ENCODE measurements around the gene SULT1A2.

SULT1A2 gene

GRCh38 chr16:28563218-28563617 lies 33.6 kb downstream of the SULT1A2 start:
- H3K4me1 ChIP-seq (ENCODE audit: control insufficient read depth in 1 of 2, insufficient read depth in 2 of 2, low read length in 2 of 2), result peaks cover 0 to 2% of the 10 kb centered on the region in 2 experiments
- H2BK12ac ChIP-seq (ENCODE audit: low read length), result no peak overlapping the region
- no peak overlapping the region for H3K4me3 ChIP-seq (ENCODE audit: low read depth, low read length)
- H3K79me2 ChIP-seq (ENCODE audit: control insufficient read depth, insufficient read depth, low read length, poor library complexity), result no peaks in the 10 kb centered on the region
- H3K36me3 ChIP-seq (ENCODE audit: control insufficient read depth in 1 of 2, insufficient read depth in 2 of 2, low read length in 2 of 2), result peaks cover 0 to 2% of the 10 kb centered on the region in 2 experiments
- H3K27ac ChIP-seq (ENCODE audit: low read depth, low read length), result no peak overlapping the region
- DNase-seq, result no peak
- no peak overlapping the region for H3K9ac ChIP-seq (ENCODE audit: low read length)
- WGBS (ENCODE audit: extremely low coverage, insufficient coverage, insufficient read length), result no CpG with 5 or more reads among the region's 6 CpGs
- H2BK120ac ChIP-seq (ENCODE audit: insufficient read depth, low read length, poor library complexity), result no peak overlapping the region
- H2BK5ac ChIP-seq (ENCODE audit: low read depth, low read length, poor library complexity), result no peak overlapping the region
- H3K14ac ChIP-seq (ENCODE audit: low read length), result no peak overlapping the region
- no peaks in the 10 kb centered on the region for H3K79me1 ChIP-seq (ENCODE audit: low read length)
- H2AK5ac ChIP-seq (ENCODE audit: low read length), result no peak overlapping the region
- H4K8ac ChIP-seq (ENCODE audit: low read depth, low read length), result no peak overlapping the region
- no peaks in the 10 kb centered on the region for H3K9me3 ChIP-seq (ENCODE audit: insufficient read depth, low read depth, low read length)
- H4K91ac ChIP-seq (ENCODE audit: low read depth, low read length), result no peak overlapping the region
- no peak overlapping the region for H3K4me2 ChIP-seq (ENCODE audit: low read length)
- H4K12ac ChIP-seq (ENCODE audit: low read depth, low read length), result no peak overlapping the region
- no peak overlapping the region for H3K23ac ChIP-seq (ENCODE audit: low read length)
- no peak overlapping the region for H3K4ac ChIP-seq (ENCODE audit: low read depth, low read length)
- H2AFZ ChIP-seq (ENCODE audit: insufficient read depth, low read length, poor library complexity), result no peak overlapping the region
- no peaks in the 10 kb centered on the region for H3K27me3 ChIP-seq (ENCODE audit: insufficient read depth, low read length)
- H3K18ac ChIP-seq (ENCODE audit: low read length), result no peak overlapping the region

DNA sequence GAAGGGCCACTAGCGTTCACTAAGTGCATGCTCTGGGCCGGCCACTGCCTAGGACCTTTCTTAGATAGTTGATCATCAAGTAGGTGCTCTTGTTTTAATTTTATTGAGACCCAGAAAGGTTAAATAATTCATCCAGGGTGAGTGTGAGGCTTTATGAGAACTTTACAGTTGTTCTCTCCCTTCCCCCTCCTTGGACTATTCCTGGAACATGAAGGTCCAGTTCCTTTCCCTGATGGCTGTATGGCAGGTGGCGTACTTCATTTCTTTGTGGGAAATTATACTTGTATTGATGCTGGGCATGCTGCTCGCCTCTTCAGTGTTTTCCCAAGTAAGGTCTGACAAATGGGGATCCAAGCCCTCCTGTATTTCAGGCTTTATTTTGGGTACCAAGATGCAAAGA lies 34.7 kb downstream of the SULT1A2 start:
- Histone ChIP-seq H3K4ac (ENCODE audit: low read depth, low read length) (no peak overlapping the region), H3K9me3 (ENCODE audit: insufficient read depth, low read depth, low read length) (no peaks in the 10 kb centered on the region), H3K36me3 (ENCODE audit: control insufficient read depth in 1 of 2, insufficient read depth in 2 of 2, low read length in 2 of 2) (peaks cover 0 to 4% of the 10 kb centered on the region in 2 experiments), H2BK12ac (ENCODE audit: low read length) (no peak overlapping the region), H3K14ac (ENCODE audit: low read length) (no peak overlapping the region), H4K91ac (ENCODE audit: low read depth, low read length) (no peak overlapping the region), H4K8ac (ENCODE audit: low read depth, low read length) (no peak overlapping the region), H3K18ac (ENCODE audit: low read length) (no peak overlapping the region), H2AK5ac (ENCODE audit: low read length) (no peak overlapping the region), H3K23ac (ENCODE audit: low read length) (no peak overlapping the region), H4K12ac (ENCODE audit: low read depth, low read length) (no peak overlapping the region), H3K4me2 (ENCODE audit: low read length) (no peak overlapping the region), H3K79me1 (ENCODE audit: low read length) (no peaks in the 10 kb centered on the region), H2BK5ac (ENCODE audit: low read depth, low read length, poor library complexity) (no peak overlapping the region), H3K27ac (ENCODE audit: low read depth, low read length) (no peak overlapping the region), H3K27me3 (ENCODE audit: insufficient read depth, low read length) (no peaks in the 10 kb centered on the region), H2BK120ac (ENCODE audit: insufficient read depth, low read length, poor library complexity) (no peak overlapping the region), H3K79me2 (ENCODE audit: control insufficient read depth, insufficient read depth, low read length, poor library complexity) (no peaks in the 10 kb centered on the region), H2AFZ (ENCODE audit: insufficient read depth, low read length, poor library complexity) (no peak overlapping the region), H3K4me3 (ENCODE audit: low read depth, low read length) (no peak overlapping the region), H3K4me1 (ENCODE audit: control insufficient read depth in 1 of 2, insufficient read depth in 2 of 2, low read length in 2 of 2) (peaks cover 0 to 2% of the 10 kb centered on the region in 2 experiments), H3K9ac (ENCODE audit: low read length) (no peak overlapping the region)
- no peak for DNase-seq
- WGBS (ENCODE audit: extremely low coverage, insufficient coverage, insufficient read length), result no CpG with 5 or more reads among the region's 4 CpGs

GRCh38 chr16:28561557-28562187 lies 35.2 kb downstream of the SULT1A2 start:
- Histone ChIP-seq H2BK5ac (ENCODE audit: low read depth, low read length, poor library complexity) (no peak overlapping the region), H3K4me2 (ENCODE audit: low read length) (no peak overlapping the region), H3K14ac (ENCODE audit: low read length) (no peak overlapping the region), H3K9me3 (ENCODE audit: insufficient read depth, low read depth, low read length) (no peaks in the 10 kb centered on the region), H3K23ac (ENCODE audit: low read length) (no peak overlapping the region), H4K8ac (ENCODE audit: low read depth, low read length) (no peak overlapping the region), H3K79me1 (ENCODE audit: low read length) (no peaks in the 10 kb centered on the region), H2BK120ac (ENCODE audit: insufficient read depth, low read length, poor library complexity) (no peak overlapping the region), H3K18ac (ENCODE audit: low read length) (no peak overlapping the region), H3K4ac (ENCODE audit: low read depth, low read length) (no peak overlapping the region), H2BK12ac (ENCODE audit: low read length) (no peak overlapping the region), H3K27ac (ENCODE audit: low read depth, low read length) (no peak overlapping the region), H3K9ac (ENCODE audit: low read length) (no peak overlapping the region), H4K91ac (ENCODE audit: low read depth, low read length) (no peak overlapping the region), H3K4me1 (ENCODE audit: control insufficient read depth in 1 of 2, insufficient read depth in 2 of 2, low read length in 2 of 2) (peaks cover 0 to 2% of the 10 kb centered on the region in 2 experiments), H4K12ac (ENCODE audit: low read depth, low read length) (no peak overlapping the region), H3K27me3 (ENCODE audit: insufficient read depth, low read length) (no peaks in the 10 kb centered on the region), H2AFZ (ENCODE audit: insufficient read depth, low read length, poor library complexity) (no peak overlapping the region), H3K36me3 (ENCODE audit: control insufficient read depth in 1 of 2, insufficient read depth in 2 of 2, low read length in 2 of 2) (peaks cover 0 to 4% of the 10 kb centered on the region in 2 experiments), H3K4me3 (ENCODE audit: low read depth, low read length) (no peak overlapping the region), H2AK5ac (ENCODE audit: low read length) (no peak overlapping the region), H3K79me2 (ENCODE audit: control insufficient read depth, insufficient read depth, low read length, poor library complexity) (no peaks in the 10 kb centered on the region)
- WGBS (ENCODE audit: extremely low coverage, insufficient coverage, insufficient read length), result no CpG with 5 or more reads among the region's 7 CpGs
- no peak for DNase-seq

GRCh38 chr16:28558456-28558855 lies 38.4 kb downstream of the SULT1A2 start:
- H4K8ac ChIP-seq (ENCODE audit: low read depth, low read length), result no peak overlapping the region
- peaks cover 4 to 6% of the 10 kb centered on the region in 2 experiments for H3K4me1 ChIP-seq (ENCODE audit: control insufficient read depth in 1 of 2, insufficient read depth in 2 of 2, low read length in 2 of 2)
- no CpG with 5 or more reads among the region's 3 CpGs for WGBS (ENCODE audit: extremely low coverage, insufficient coverage, insufficient read length)
- H3K4me3 ChIP-seq (ENCODE audit: low read depth, low read length), result no peak overlapping the region
- no peak overlapping the region for H3K9ac ChIP-seq (ENCODE audit: low read length)
- no peak overlapping the region for H4K12ac ChIP-seq (ENCODE audit: low read depth, low read length)
- H3K14ac ChIP-seq (ENCODE audit: low read length), result no peak overlapping the region
- H2AK5ac ChIP-seq (ENCODE audit: low read length), result no peak overlapping the region
- peaks cover 0 to 4% of the 10 kb centered on the region in 2 experiments for H3K36me3 ChIP-seq (ENCODE audit: control insufficient read depth in 1 of 2, insufficient read depth in 2 of 2, low read length in 2 of 2)
- no peaks in the 10 kb centered on the region for H3K27me3 ChIP-seq (ENCODE audit: insufficient read depth, low read length)
- peaks cover 2% of the 10 kb centered on the region for H3K79me2 ChIP-seq (ENCODE audit: control insufficient read depth, insufficient read depth, low read length, poor library complexity)
- H2BK5ac ChIP-seq (ENCODE audit: low read depth, low read length, poor library complexity), result no peak overlapping the region
- no peak overlapping the region for H3K18ac ChIP-seq (ENCODE audit: low read length)
- no peak overlapping the region for H3K4me2 ChIP-seq (ENCODE audit: low read length)
- H3K4ac ChIP-seq (ENCODE audit: low read depth, low read length), result no peak overlapping the region
- no peaks in the 10 kb centered on the region for H3K9me3 ChIP-seq (ENCODE audit: insufficient read depth, low read depth, low read length)
- H4K91ac ChIP-seq (ENCODE audit: low read depth, low read length), result no peak overlapping the region
- no peak overlapping the region for H2BK120ac ChIP-seq (ENCODE audit: insufficient read depth, low read length, poor library complexity)
- no peak overlapping the region for H2BK12ac ChIP-seq (ENCODE audit: low read length)
- peaks cover 2% of the 10 kb centered on the region for H3K79me1 ChIP-seq (ENCODE audit: low read length)
- H2AFZ ChIP-seq (ENCODE audit: insufficient read depth, low read length, poor library complexity), result no peak overlapping the region
- H3K23ac ChIP-seq (ENCODE audit: low read length), result no peak overlapping the region
- no peak for DNase-seq
- no peak overlapping the region for H3K27ac ChIP-seq (ENCODE audit: low read depth, low read length)
